ENCODE results near the gene PNMT.

The PNMT gene

GRCh38 chr17:39623356-39623950 lies 44.8 kb upstream of the PNMT start:
- TF ChIP-seq CTCF (IDR thresholded peaks at IDR 0.05) = peak; percentile 78
- H3K27ac ChIP-seq = no peak overlapping the region
- peak; percentile 85 for DNase-seq (ENCODE audit: low spot score)
- no peak overlapping the region for H3K4me3 ChIP-seq

- Histone ChIP-seq H3K27ac (no peak overlapping the region), H3K4me3 (no peak overlapping the region)
- no peak for DNase-seq (ENCODE audit: low spot score)
- no peak for TF ChIP-seq CTCF (IDR thresholded peaks at IDR 0.05)
Observed at GRCh38 chr17:39624313-39624712, 43.9 kb upstream of the PNMT start.

GRCh38 chr17:39625198-39625785 lies 43.0 kb upstream of the PNMT start:
- DNase-seq (ENCODE audit: low spot score) = no peak
- H3K4me3 ChIP-seq = no peak overlapping the region
- H3K27ac ChIP-seq = no peak overlapping the region
- no peak for TF ChIP-seq CTCF (IDR thresholded peaks at IDR 0.05)

- TF ChIP-seq CTCF (IDR thresholded peaks at IDR 0.05) = no peak
- no peak for DNase-seq (ENCODE audit: low spot score)
- Histone ChIP-seq H3K27ac (peak within 1 kb of the TSS in 1 of 2 donors; percentile 15), H3K4me3 (peak within 1 kb of the TSS; percentile 64)
Observed at GRCh38 chr17:39626171-39627046, 41.8 kb upstream of the PNMT start, which contains the start of gene PPP1R1B. PPP1R1B (plus strand) TSS chr17:39626952; CDS start chr17:39627393, 441 bp downstream.

GRCh38 chr17:39627047-39627711 lies 41.1 kb upstream of the PNMT start:
- Histone ChIP-seq H3K27ac (peak overlapping the region in 1 of 2 donors; percentile 15), H3K4me3 (peak overlapping the region; percentile 64)
- no peak for DNase-seq (ENCODE audit: low spot score)
- no peak for TF ChIP-seq CTCF (IDR thresholded peaks at IDR 0.05)

GRCh38 chr17:39627712-39628516 lies 40.3 kb upstream of the PNMT start:
- no peak for DNase-seq (ENCODE audit: low spot score)
- no peak overlapping the region for H3K27ac ChIP-seq
- TF ChIP-seq CTCF (IDR thresholded peaks at IDR 0.05) = no peak
- H3K4me3 ChIP-seq = peak overlapping the region; percentile 64

Data from coronary artery (tissue), 2 donors.